Activated CD4-positive, CD25-positive, alpha-beta regulatory T cell treated with anti-CD3 and anti-CD28 coated beads, Interleukin-2, amount 50 U/mL, for 72 hours (primary cell): ENCODE measurements around the gene S100A8.
"Not testable (repeated sequence)": the region's sequence is repeated elsewhere in the genome, so short reads cannot be mapped to it uniquely, and the experiment has no call there.

Experiments used
- DNase-seq: peaks from one replicate; pipeline ENCODE4 v3.0.0; 2021

The S100A8 gene

GRCh38 chr1:153415850-153416570 is 25.1 kb upstream of the S100A8 start, which contains the start of gene S100A7A:
Gene S100A7A (plus strand): TSS chr1:153416520. CDS start chr1:153418083, 1,563 bp downstream.
- no peak for DNase-seq

- not testable (repeated sequence) for DNase-seq
Observed at GRCh38 chr1:153413961-153414360, 23.1 kb upstream of the S100A8 start.

GRCh38 chr1:153407274-153407673 is 16.4 kb upstream of the S100A8 start:
- DNase-seq: not testable (repeated sequence)

- DNase-seq: not testable (repeated sequence)
Observed at GRCh38 chr1:153405825-153406599, 15.1 kb upstream of the S100A8 start.

- DNase-seq: peak; percentile 69
Observed at GRCh38 chr1:153404768-153405167, 13.9 kb upstream of the S100A8 start.

- no peak for DNase-seq
Observed at GRCh38 chr1:153404086-153404635, 13.3 kb upstream of the S100A8 start.

GRCh38 chr1:153403421-153404085 is 12.7 kb upstream of the S100A8 start:
- DNase-seq: no peak

GRCh38 chr1:153402226-153402625 is 11.4 kb upstream of the S100A8 start:
- no peak for DNase-seq

- no peak for DNase-seq
Observed at GRCh38 chr1:153401461-153401860, 10.6 kb upstream of the S100A8 start.

GRCh38 chr1:153400244-153400643 is 9.4 kb upstream of the S100A8 start:
- no peak for DNase-seq

- no peak for DNase-seq
Observed at GRCh38 chr1:153399401-153400055, 8.7 kb upstream of the S100A8 start.

GRCh38 chr1:153397924-153398651 is 7.2 kb upstream of the S100A8 start:
- DNase-seq: no peak

GRCh38 chr1:153397051-153397923 is 6.4 kb upstream of the S100A8 start:
- no peak for DNase-seq

GRCh38 chr1:153396461-153396860 is 5.6 kb upstream of the S100A8 start:
- no peak for DNase-seq

- no peak for DNase-seq
Observed at GRCh38 chr1:153395776-153396175, 4.9 kb upstream of the S100A8 start.

GRCh38 chr1:153395136-153395685 is 4.3 kb upstream of the S100A8 start:
- DNase-seq: no peak

- DNase-seq: no peak
Observed at GRCh38 chr1:153394391-153394790, 3.5 kb upstream of the S100A8 start.

- no peak for DNase-seq
Observed at GRCh38 chr1:153393926-153394325, 3.1 kb upstream of the S100A8 start.

GRCh38 chr1:153392822-153393221 is 1.9 kb upstream of the S100A8 start:
- DNase-seq: no peak

- DNase-seq: no peak
Observed at GRCh38 chr1:153392258-153392657, 1.4 kb upstream of the S100A8 start.
